SK-N-SH treated with all-trans-retinoic acid at 6 μM for 48 hours (cell line): ENCODE measurements around the gene POLR2E.

Source experiments
- ATAC-seq: fragments of 200-7000 bp; cut with Tn5 transposase; 3 replicates; pipeline ENCODE4 v1.9.1; 2020; ENCODE audit warnings: mild to moderate bottlenecking, moderate library complexity
- ARNTL ChIP-seq: fragments of 450-650 bp; formaldehyde crosslinking; IDR thresholded peaks from 2 replicates; pipeline ENCODE4 v1.5.0; 2020; ENCODE audit warnings: low read depth, mild to moderate bottlenecking, moderate library complexity, borderline replicate concordance
- BACH2 ChIP-seq: fragments of 250-450 bp; sonication (Bioruptor Pico); IDR thresholded peaks from 2 replicates; pipeline ENCODE4 v1.9.0; 2021; ENCODE audit warnings: mild to moderate bottlenecking, borderline replicate concordance
- CSDC2 ChIP-seq: fragments of 250-450 bp; sonication (Bioruptor Pico); IDR thresholded peaks from 2 replicates; pipeline ENCODE4 v1.5.0; 2020; ENCODE audit warnings: mild to moderate bottlenecking, moderate library complexity
- CSRNP3 ChIP-seq: fragments of 250-450 bp; sonication (Bioruptor Pico); IDR thresholded peaks from 2 replicates; pipeline ENCODE4 v1.5.1; 2021; ENCODE audit warnings: mild to moderate bottlenecking, moderate library complexity
- ESRRG ChIP-seq: fragments of 250-450 bp; sonication (Bioruptor Pico); IDR thresholded peaks from 2 replicates; pipeline ENCODE4 v1.6.1; 2021; ENCODE audit warnings: mild to moderate bottlenecking
- GLIS3 ChIP-seq: fragments of 250-450 bp; sonication (Bioruptor Pico); IDR thresholded peaks from 2 replicates; pipeline ENCODE4 v1.5.0; 2020; ENCODE audit warnings: mild to moderate bottlenecking, moderate library complexity
- ISL1 ChIP-seq: fragments of 250-450 bp; sonication (Bioruptor Pico); IDR thresholded peaks from 2 replicates; pipeline ENCODE4 v2.1.2; 2022; ENCODE audit warnings: mild to moderate bottlenecking, moderate library complexity
- OSR1 ChIP-seq: fragments of 250-450 bp; sonication (Bioruptor Pico); IDR thresholded peaks from 2 replicates; pipeline ENCODE4 v1.8.0; 2022; ENCODE audit warnings: moderate library complexity, mild to moderate bottlenecking, inconsistent platforms
- PPARA ChIP-seq: fragments of 250-450 bp; sonication (Bioruptor Pico); IDR thresholded peaks from 2 replicates; pipeline ENCODE4 v1.5.0; 2020; ENCODE audit warnings: mild to moderate bottlenecking, borderline replicate concordance
- RARB ChIP-seq: fragments of 250-450 bp; sonication (Bioruptor Pico); IDR thresholded peaks from 2 replicates; pipeline ENCODE4 v1.8.0; 2021; ENCODE audit warnings: mild to moderate bottlenecking, moderate library complexity
- SNAI2 ChIP-seq: fragments of 250-450 bp; sonication (Bioruptor Pico); IDR thresholded peaks from 2 replicates; pipeline ENCODE4 v1.5.0; 2020; ENCODE audit warnings: mild to moderate bottlenecking, moderate library complexity
- TCF4 ChIP-seq: fragments of 250-450 bp; sonication (Bioruptor Pico); IDR thresholded peaks from 2 replicates; pipeline ENCODE4 v1.8.0; 2021; ENCODE audit warnings: mild to moderate bottlenecking, moderate library complexity, borderline replicate concordance
- TOX ChIP-seq: fragments of 250-450 bp; sonication (Bioruptor Pico); IDR thresholded peaks from 2 replicates; pipeline ENCODE4 v1.8.0; 2021; ENCODE audit warnings: mild to moderate bottlenecking, moderate library complexity, borderline replicate concordance
- TSHZ2 ChIP-seq: fragments of 250-450 bp; sonication (Bioruptor Pico); IDR thresholded peaks from 2 replicates; pipeline ENCODE4 v1.5.0; 2020; ENCODE audit warnings: mild to moderate bottlenecking, moderate library complexity
- ZC3H10 ChIP-seq: fragments of 250-450 bp; sonication (Bioruptor Pico); IDR thresholded peaks from 2 replicates; pipeline ENCODE4 v1.5.1; 2021; ENCODE audit warnings: mild to moderate bottlenecking, moderate library complexity
- ZFP3 ChIP-seq: fragments of 250-450 bp; sonication (Bioruptor Pico); IDR thresholded peaks from 2 replicates; pipeline ENCODE4 v1.5.0; 2020; ENCODE audit warnings: mild to moderate bottlenecking, moderate library complexity
- ZFP30 ChIP-seq: fragments of 450-650 bp; formaldehyde crosslinking; IDR thresholded peaks from 2 replicates; pipeline ENCODE4 v1.5.0; 2022; ENCODE audit warnings: mild to moderate bottlenecking, moderate library complexity
- ZNF565 ChIP-seq: fragments of 450-650 bp; formaldehyde crosslinking; conservative IDR thresholded peaks from 2 replicates; pipeline ENCODE4 v1.5.0; 2020; ENCODE audit warnings: low read depth, mild to moderate bottlenecking, moderate library complexity
- ZNF70 ChIP-seq: fragments of 450-650 bp; formaldehyde crosslinking; IDR thresholded peaks from 2 replicates; pipeline ENCODE4 v1.5.0; 2020; ENCODE audit warnings: mild to moderate bottlenecking, moderate library complexity
- ZNF8 ChIP-seq: fragments of 450-650 bp; formaldehyde crosslinking; IDR thresholded peaks from 2 replicates; pipeline ENCODE4 v1.5.0; 2020; ENCODE audit warnings: mild to moderate bottlenecking, moderate library complexity
- TF ChIP-seq, protein P1 (sequence below): fragments of 250-450 bp; sonication (Bioruptor Pico); IDR thresholded peaks from 2 replicates; pipeline ENCODE4 v1.5.1; 2020; ENCODE audit warnings: low read depth, mild to moderate bottlenecking, moderate library complexity
- TF ChIP-seq, protein P2 (sequence below): fragments of 250-450 bp; sonication (Bioruptor Pico); IDR thresholded peaks from 2 replicates; pipeline ENCODE4 v1.8.0; 2020; ENCODE audit warnings: mild to moderate bottlenecking, moderate library complexity, borderline replicate concordance

The POLR2E gene

DNA sequence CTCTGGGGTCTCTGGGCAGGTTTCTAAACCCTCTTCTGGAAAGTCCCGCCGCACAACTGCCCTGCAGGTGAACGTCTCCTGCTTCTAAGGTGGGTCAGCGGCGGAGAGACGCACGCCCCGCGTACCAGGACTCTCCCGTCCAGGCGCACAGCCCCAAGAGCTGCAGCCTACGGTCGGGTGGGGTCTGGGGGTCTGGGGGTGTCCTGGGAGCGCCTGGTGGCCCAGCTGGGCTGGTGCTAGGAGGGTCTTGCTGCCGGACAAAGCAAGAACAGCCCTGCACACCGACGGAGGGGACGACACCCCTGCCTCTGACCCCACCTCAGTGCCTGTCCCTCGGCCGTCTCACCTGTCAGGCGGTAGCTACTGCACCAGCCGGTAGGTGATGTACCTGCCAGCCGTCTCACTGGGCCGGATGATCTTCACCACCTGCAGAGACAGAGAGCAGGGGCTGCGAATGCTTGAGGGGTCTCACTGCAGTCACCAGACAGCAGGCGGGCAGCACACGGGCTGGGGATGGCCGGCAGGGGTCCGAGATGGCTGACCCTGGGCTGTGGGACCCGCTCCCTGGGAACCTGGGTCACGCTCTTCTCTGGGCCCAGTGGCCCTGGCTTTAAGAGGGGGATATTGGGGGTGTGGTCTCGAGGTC is 5.9 kb downstream of the POLR2E start:
- no peak for ATAC-seq
- no peak for TF ChIP-seq TSHZ2
- TF ChIP-seq ZFP30 (CRISPR knock-in tag) = no peak
- TF ChIP-seq RARB (CRISPR knock-in tag) = no peak
- no peak for TF ChIP-seq SNAI2
- no peak for TF ChIP-seq BACH2 (CRISPR knock-in tag)
- TF ChIP-seq, protein P1, sequence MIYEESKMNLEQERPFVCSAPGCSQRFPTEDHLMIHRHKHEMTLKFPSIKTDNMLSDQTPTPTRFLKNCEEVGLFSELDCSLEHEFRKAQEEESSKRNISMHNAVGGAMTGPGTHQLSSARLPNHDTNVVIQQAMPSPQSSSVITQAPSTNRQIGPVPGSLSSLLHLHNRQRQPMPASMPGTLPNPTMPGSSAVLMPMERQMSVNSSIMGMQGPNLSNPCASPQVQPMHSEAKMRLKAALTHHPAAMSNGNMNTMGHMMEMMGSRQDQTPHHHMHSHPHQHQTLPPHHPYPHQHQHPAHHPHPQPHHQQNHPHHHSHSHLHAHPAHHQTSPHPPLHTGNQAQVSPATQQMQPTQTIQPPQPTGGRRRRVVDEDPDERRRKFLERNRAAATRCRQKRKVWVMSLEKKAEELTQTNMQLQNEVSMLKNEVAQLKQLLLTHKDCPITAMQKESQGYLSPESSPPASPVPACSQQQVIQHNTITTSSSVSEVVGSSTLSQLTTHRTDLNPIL (CRISPR knock-in tag) = no peak
- TF ChIP-seq TCF4 (CRISPR knock-in tag) = no peak
- no peak for TF ChIP-seq TOX (CRISPR knock-in tag)
- no peak for TF ChIP-seq ZNF565 (CRISPR knock-in tag)
- no peak for TF ChIP-seq ZFP3
- TF ChIP-seq CSRNP3 (CRISPR knock-in tag) = no peak
- no peak for TF ChIP-seq CSDC2 (CRISPR knock-in tag)
- TF ChIP-seq GLIS3 (CRISPR knock-in tag) = no peak
- no peak for TF ChIP-seq ARNTL (CRISPR knock-in tag)
- TF ChIP-seq ZNF70 = no peak
- TF ChIP-seq, protein P2, sequence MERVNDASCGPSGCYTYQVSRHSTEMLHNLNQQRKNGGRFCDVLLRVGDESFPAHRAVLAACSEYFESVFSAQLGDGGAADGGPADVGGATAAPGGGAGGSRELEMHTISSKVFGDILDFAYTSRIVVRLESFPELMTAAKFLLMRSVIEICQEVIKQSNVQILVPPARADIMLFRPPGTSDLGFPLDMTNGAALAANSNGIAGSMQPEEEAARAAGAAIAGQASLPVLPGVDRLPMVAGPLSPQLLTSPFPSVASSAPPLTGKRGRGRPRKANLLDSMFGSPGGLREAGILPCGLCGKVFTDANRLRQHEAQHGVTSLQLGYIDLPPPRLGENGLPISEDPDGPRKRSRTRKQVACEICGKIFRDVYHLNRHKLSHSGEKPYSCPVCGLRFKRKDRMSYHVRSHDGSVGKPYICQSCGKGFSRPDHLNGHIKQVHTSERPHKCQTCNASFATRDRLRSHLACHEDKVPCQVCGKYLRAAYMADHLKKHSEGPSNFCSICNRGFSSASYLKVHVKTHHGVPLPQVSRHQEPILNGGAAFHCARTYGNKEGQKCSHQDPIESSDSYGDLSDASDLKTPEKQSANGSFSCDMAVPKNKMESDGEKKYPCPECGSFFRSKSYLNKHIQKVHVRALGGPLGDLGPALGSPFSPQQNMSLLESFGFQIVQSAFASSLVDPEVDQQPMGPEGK = no peak
- TF ChIP-seq ZC3H10 = no peak
- TF ChIP-seq ESRRG (CRISPR knock-in tag) = no peak
- TF ChIP-seq PPARA (CRISPR knock-in tag) = no peak

GRCh38 chr19:1088416-1089010 is 6.7 kb downstream of the POLR2E start:
- ATAC-seq = no peak
- TF ChIP-seq TSHZ2 (no peak), PPARA (CRISPR knock-in tag) (no peak), ISL1 (CRISPR knock-in tag) (no peak), GLIS3 (CRISPR knock-in tag) (no peak), ZNF70 (no peak), ZC3H10 (no peak), ESRRG (CRISPR knock-in tag) (no peak), OSR1 (CRISPR knock-in tag) (no peak), CSRNP3 (CRISPR knock-in tag) (no peak), ZNF8 (CRISPR knock-in tag) (no peak), ZFP30 (CRISPR knock-in tag) (no peak), ARNTL (CRISPR knock-in tag) (no peak), RARB (CRISPR knock-in tag) (no peak)
- TF ChIP-seq, protein P1 (CRISPR knock-in tag) = no peak
